Activated T-helper 17 cell treated with anti-CD3 and anti-CD28 coated beads, Interleukin-2, amount 50 U/mL, for 72 hours (primary cell): Measurements from ENCODE around the gene TSEN54. TPM values are rescaled to one million over a fixed set of nuclear protein-coding genes. Genes with fewer than 3 reads are reported as not detected.

Experiments used
- ATAC-seq: fragments of 150-1000 bp; cut with Tn5 transposase; replicated peaks from 2 replicates; pipeline ENCODE4 v1.10.0; 2021; ENCODE audit warnings: mild to moderate bottlenecking, moderate library complexity
- H3K27ac Mint-ChIP-seq: one replicate; pipeline ENCODE4 v1.8.0; 2022; ENCODE audit warnings: mixed read lengths
- H3K27me3 Mint-ChIP-seq: one replicate; pipeline ENCODE4 v1.8.0; 2022; ENCODE audit warnings: mixed read lengths
- H3K36me3 Mint-ChIP-seq: one replicate; pipeline ENCODE4 v1.8.0; 2022; ENCODE audit warnings: low read depth, mild to moderate bottlenecking, mixed read lengths
- H3K4me1 Mint-ChIP-seq: one replicate; pipeline ENCODE4 v1.8.0; 2022; ENCODE audit warnings: mixed read lengths
- H3K4me3 Mint-ChIP-seq: one replicate; pipeline ENCODE4 v1.8.0; 2022; ENCODE audit warnings: mild to moderate bottlenecking, mixed read lengths
- H3K9me3 Mint-ChIP-seq: one replicate; pipeline ENCODE4 v1.8.0; 2022; ENCODE audit warnings: mixed read lengths
- total RNA-seq, 2 donors: library from RNA; stranded (reverse); gene quantifications; one replicate each; pipeline ENCODE4 v1.2.3, GENCODE V29; 2022

TSEN54 gene
- total RNA-seq, 2 donors from 2014 or later: 25.3 to 46.4 TPM

DNA sequence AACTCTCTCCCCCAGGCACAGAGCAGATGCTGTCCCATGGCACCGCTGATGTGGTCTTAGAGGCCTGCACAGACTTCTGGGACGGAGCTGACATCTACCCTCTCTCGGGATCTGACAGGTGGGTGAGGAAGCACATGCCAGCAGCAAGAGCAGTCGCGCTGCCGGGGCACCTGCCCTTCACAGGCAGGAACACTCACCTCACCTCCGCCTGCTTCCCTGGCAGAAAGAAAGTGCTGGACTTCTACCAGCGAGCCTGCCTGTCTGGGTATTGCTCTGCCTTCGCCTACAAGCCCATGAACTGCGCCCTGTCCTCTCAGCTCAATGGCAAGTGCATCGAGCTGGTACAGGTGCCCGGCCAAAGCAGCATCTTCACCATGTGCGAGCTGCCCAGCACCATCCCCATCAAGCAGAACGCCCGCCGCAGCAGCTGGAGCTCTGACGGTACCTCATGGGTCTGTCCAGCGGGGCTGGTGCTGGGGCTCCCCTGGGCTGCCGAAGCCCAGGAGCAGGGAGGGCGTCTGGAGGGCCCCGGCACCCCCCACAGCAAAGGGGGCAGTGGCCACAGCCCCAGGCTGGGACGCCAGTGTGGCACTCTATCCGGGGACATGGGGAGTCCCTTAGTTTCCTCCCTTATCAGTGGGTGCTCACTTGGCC, 22.7 kb upstream of the TSEN54 start:
- no peaks in the 10 kb centered on the region for H3K27me3 Mint-ChIP-seq
- H3K9me3 Mint-ChIP-seq: no peaks in the 10 kb centered on the region
- ATAC-seq: no peak
- no peak overlapping the region for H3K4me3 Mint-ChIP-seq
- no peaks in the 10 kb centered on the region for H3K4me1 Mint-ChIP-seq
- H3K27ac Mint-ChIP-seq: no peak overlapping the region
- peaks cover 21% of the 10 kb centered on the region for H3K36me3 Mint-ChIP-seq

DNA sequence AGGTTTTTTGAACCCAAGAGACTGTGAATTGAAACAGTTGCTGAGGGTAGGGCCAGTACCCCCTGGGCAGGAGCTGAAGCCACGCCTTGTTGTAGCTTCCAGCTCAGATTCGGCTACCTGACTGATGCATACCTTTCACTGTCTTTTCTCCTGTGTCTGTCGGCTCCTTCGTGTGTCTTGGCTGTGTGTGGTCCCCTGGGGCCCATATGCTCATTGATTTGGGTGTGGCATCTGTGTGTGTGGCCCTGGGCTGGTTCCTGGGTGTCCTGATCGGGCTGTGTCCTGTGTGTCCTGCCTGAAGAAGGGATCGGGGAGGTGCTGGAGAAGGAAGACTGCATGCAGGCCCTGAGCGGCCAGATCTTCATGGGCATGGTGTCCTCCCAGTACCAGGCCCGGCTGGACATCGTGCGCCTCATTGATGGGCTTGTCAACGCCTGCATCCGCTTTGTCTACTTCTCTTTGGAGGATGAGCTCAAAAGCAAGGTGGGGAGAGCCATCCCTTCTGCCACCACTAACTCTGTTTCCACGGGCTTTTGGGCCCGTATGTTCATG, 21.9 kb upstream of the TSEN54 start:
- no peaks in the 10 kb centered on the region for H3K9me3 Mint-ChIP-seq
- no peak for ATAC-seq
- H3K4me3 Mint-ChIP-seq: no peak overlapping the region
- no peaks in the 10 kb centered on the region for H3K27me3 Mint-ChIP-seq
- H3K27ac Mint-ChIP-seq: no peak overlapping the region
- peaks cover 21% of the 10 kb centered on the region for H3K36me3 Mint-ChIP-seq
- no peaks in the 10 kb centered on the region for H3K4me1 Mint-ChIP-seq

DNA sequence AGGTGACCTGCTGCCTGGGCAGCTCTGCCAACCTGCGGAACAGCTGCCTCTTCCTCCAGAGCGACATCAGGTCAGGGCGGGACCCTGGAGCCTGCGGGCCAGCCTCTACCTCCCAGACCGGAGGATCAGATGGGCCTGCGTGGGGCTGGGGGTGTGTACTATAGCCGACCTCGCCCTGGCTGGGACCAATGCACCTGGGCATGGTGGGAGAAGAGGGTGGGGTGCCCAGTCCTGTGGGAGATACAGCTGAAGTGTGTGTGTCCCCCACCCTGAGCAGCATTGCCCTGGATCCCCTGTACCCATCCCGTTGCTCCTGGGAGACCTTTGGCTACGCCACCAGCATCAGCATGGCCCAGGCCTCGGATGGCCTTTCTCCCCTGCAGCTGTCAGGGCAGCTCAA, 20.3 kb upstream of the TSEN54 start:
- Mint-ChIP-seq H3K4me1 (no peaks in the 10 kb centered on the region), H3K4me3 (no peak overlapping the region), H3K27me3 (no peaks in the 10 kb centered on the region), H3K9me3 (no peaks in the 10 kb centered on the region), H3K36me3 (peaks cover 21% of the 10 kb centered on the region), H3K27ac (no peak overlapping the region)
- no peak for ATAC-seq

- Mint-ChIP-seq H3K27me3 (no peaks in the 10 kb centered on the region), H3K9me3 (no peaks in the 10 kb centered on the region), H3K36me3 (peaks cover 13% of the 10 kb centered on the region), H3K4me3 (no peak overlapping the region), H3K27ac (no peak overlapping the region), H3K4me1 (no peaks in the 10 kb centered on the region)
- no peak for ATAC-seq
Measured at GRCh38 chr17:75498039-75498725, 18.1 kb upstream of the TSEN54 start.

DNA sequence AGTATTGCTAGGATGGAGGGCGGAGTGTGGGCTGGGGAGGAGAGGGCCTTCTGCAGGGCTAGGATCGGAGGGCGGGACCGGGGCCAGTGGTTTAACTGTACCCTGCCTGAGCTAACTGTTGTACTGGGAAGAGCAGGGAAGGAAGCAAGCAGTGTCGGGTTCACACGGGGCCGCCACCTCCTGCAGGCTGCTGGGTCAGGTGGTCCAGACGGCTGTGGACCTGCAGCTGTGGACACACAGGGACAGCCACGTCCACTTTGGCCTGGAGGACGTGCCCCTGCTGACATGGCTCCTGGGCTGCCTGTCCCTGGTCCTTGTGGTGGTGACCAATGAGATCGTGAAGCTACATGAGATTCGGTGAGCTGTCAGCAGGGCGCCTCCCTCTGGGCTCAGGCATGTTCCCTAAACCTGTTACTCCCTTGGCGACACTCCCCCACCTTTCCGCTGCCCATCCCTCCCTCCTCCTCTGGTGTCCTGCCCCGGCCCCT, 17.6 kb upstream of the TSEN54 start:
- H3K27ac Mint-ChIP-seq: no peak overlapping the region
- ATAC-seq: no peak
- H3K27me3 Mint-ChIP-seq: no peaks in the 10 kb centered on the region
- H3K36me3 Mint-ChIP-seq: peaks cover 11% of the 10 kb centered on the region
- H3K9me3 Mint-ChIP-seq: no peaks in the 10 kb centered on the region
- no peaks in the 10 kb centered on the region for H3K4me1 Mint-ChIP-seq
- no peak overlapping the region for H3K4me3 Mint-ChIP-seq

DNA sequence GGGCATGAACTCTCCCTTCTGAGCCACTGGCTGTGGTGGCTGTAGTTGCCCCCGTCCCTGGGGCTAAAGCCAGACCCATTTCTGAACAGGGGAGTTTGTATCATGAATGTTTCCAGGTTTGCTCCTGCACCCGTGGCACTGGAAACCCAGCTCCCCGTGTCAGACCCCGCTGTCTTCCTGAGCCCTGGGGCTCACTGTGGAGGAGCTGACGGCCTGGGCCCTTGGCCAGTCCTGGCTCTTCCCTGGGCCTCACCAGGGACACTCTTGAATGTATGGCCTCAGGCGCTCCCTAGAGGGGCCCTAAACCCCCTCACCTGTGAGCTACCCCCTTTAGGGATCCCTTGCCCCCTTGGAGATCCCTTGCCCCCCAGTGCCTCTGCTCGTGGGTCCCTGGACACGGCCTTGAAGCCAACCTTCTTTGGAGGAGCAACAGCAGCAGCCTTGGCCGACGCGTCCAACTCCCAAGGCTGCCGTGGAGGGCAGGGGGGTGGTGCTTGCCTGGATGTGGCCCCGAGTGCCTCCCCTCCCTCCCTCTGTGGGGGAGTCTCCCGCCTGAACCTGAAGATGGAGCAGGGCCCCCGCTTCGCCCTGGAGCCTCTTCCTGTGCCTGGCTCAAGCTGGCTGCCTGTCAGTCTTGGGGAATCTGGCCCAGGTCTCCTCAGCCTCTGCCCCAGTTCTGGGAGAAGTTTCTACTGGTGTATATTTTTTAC, 16.9 kb upstream of the TSEN54 start:
- Mint-ChIP-seq H3K27me3 (no peaks in the 10 kb centered on the region), H3K4me1 (no peaks in the 10 kb centered on the region), H3K9me3 (no peaks in the 10 kb centered on the region), H3K36me3 (peaks cover 11% of the 10 kb centered on the region), H3K27ac (no peak overlapping the region), H3K4me3 (no peak overlapping the region)
- no peak for ATAC-seq

DNA sequence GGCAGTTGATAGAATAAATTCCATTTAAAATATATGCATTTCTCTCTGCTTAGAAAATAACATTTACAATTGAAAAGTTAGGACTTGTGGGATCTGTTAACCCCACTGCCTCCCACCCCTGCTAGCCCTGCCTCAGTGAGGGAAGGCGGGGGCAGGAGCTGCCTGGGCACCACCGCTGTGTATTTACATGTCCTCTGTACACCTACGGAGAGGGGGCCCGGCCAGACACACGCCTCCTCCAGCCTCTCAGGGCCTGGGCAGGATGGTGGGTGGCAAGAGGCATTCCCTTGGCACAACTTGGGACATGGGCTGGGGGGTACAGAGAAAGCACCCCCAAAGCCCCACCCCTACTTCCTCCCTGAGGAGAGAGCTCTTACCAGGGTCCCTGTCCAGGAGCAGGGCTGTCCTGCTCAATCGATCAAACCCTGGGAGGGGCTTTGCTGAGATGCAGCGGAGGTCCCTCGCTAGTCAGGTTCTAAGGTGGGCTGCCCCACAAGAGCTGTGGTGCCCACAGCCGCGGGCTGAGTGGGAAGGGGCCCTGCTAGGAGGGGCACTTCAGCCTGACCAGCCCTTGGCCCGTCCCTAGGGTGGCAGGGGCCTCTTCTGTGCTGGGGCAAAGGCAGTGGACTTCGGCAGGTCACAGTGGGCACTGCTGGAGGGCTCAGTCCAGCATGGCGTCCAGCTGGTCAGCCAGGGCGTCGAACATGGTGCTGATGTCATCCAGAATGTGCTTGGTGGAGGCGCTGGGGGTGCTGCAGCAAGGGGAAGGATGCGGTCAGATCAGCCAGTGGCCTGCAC, 15.7 kb upstream of the TSEN54 start:
- H3K36me3 Mint-ChIP-seq: peaks cover 11% of the 10 kb centered on the region
- no peaks in the 10 kb centered on the region for H3K9me3 Mint-ChIP-seq
- no peak overlapping the region for H3K27ac Mint-ChIP-seq
- no peaks in the 10 kb centered on the region for H3K4me1 Mint-ChIP-seq
- no peaks in the 10 kb centered on the region for H3K27me3 Mint-ChIP-seq
- no peak for ATAC-seq
- H3K4me3 Mint-ChIP-seq: no peak overlapping the region

DNA sequence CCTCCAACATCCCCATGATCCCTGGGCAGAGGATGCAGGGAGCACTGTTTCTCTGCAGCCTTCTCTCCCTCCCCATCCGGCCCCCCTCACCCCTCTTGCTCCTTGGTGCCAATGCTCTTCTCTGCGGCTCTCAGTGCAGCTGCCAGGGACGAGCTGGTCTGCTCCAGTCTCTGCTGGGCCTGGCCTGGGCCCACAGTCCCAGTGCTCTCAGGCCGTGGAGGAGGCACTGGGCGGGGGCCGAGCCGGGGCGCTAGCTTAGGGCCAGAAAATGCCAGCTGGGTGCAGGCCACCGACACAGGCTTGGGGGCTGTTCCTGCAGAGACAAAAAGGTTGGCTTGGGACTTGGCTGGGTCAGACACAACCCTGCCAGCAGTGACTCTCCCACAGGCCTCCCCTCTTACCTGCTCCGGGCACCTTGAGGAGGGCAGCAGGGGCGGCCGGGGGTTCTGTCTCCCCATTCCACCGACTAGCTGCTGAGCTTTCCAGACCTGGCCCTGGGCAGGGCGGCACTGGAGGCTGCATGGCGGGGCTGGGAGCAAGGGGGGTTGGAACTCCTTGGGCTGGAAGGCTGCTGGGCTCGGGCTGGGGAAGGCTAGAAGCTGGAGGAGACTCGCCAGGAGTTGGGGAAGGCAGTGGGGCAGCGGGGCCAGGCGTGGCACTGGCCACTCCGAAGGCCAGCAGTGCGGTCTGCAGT, 14.8 kb upstream of the TSEN54 start:
- no peaks in the 10 kb centered on the region for H3K4me1 Mint-ChIP-seq
- no peak overlapping the region for H3K4me3 Mint-ChIP-seq

GRCh38 chr17:75502072-75502720, 14.1 kb upstream of the TSEN54 start:
- Mint-ChIP-seq H3K4me3 (no peak overlapping the region), H3K9me3 (no peaks in the 10 kb centered on the region), H3K27me3 (no peaks in the 10 kb centered on the region), H3K27ac (no peak overlapping the region), H3K4me1 (no peaks in the 10 kb centered on the region), H3K36me3 (peaks cover 6% of the 10 kb centered on the region)
- no peak for ATAC-seq

More for the DNA sequence above, 14.8 kb upstream of the TSEN54 start:
- no peaks in the 10 kb centered on the region for H3K27me3 Mint-ChIP-seq
- ATAC-seq: no peak
- no peaks in the 10 kb centered on the region for H3K9me3 Mint-ChIP-seq
- H3K27ac Mint-ChIP-seq: no peak overlapping the region
- H3K36me3 Mint-ChIP-seq: peaks cover 6% of the 10 kb centered on the region

DNA sequence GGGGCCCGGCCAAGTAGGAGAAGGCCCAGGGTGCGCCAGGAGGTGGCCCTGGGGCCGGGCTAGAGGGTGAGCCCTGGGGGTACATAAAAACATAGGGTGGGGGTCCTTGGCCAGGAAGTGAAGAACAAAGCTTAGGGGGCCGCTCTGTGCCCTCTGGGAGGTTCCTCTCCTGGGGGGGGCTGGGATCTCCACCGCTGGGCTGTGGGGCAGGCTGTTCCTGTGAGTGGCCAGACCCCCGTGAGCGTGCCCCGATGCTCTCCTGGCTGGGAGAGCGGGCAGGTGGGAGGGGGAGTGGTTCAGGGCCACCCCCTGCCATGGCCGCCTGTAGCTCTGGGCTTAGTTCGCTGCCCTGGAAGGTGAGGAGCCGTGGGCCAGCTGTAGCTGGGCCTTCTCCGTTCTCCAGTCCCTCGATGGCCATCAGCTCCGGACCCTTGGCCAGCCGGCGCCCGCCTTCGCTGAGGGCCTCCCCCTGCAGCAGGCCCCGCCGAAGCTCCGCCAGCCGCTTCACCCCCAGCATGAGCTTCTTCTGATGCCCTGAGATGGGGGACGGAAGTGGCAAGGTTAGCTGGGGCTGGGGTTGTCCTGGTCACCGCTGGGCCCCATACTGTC, 13.5 kb upstream of the TSEN54 start:
- H3K4me1 Mint-ChIP-seq: no peaks in the 10 kb centered on the region

GRCh38 chr17:75503337-75503950, 12.9 kb upstream of the TSEN54 start:
- Mint-ChIP-seq H3K27me3 (no peaks in the 10 kb centered on the region), H3K27ac (no peak overlapping the region)
- no peak for ATAC-seq

More for the DNA sequence above, 13.5 kb upstream of the TSEN54 start:
- H3K9me3 Mint-ChIP-seq: no peaks in the 10 kb centered on the region
- ATAC-seq: no peak
- H3K4me3 Mint-ChIP-seq: no peak overlapping the region
- no peaks in the 10 kb centered on the region for H3K27me3 Mint-ChIP-seq
- H3K36me3 Mint-ChIP-seq: peaks cover under 1% of the 10 kb centered on the region
- H3K27ac Mint-ChIP-seq: no peak overlapping the region

DNA sequence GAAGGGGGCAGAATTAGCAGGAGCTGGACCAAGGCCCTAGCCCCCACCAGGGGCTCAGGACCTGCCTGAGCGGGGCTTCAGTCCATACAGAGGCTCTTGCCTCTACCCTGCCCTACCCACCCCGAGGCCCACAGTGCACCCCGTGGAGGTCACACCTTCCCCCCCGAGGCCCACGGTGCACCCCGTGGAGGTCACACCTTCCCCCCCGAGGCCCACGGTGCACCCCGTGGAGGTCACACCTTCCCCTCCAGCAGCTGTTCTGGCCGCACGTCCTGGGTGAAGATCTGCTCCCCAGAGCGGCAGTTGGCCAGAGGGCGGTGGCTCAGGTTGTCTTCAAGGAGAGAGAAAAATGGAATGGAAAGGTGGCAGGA, 12.4 kb upstream of the TSEN54 start:
- Mint-ChIP-seq H3K9me3 (no peaks in the 10 kb centered on the region), H3K27ac (no peak overlapping the region), H3K4me1 (no peaks in the 10 kb centered on the region), H3K4me3 (no peak overlapping the region), H3K27me3 (no peaks in the 10 kb centered on the region), H3K36me3 (no peaks in the 10 kb centered on the region)
- ATAC-seq: no peak

More at GRCh38 chr17:75503337-75503950, 12.9 kb upstream of the TSEN54 start:
- no peaks in the 10 kb centered on the region for H3K9me3 Mint-ChIP-seq
- H3K36me3 Mint-ChIP-seq: no peaks in the 10 kb centered on the region
- no peak overlapping the region for H3K4me3 Mint-ChIP-seq
- H3K4me1 Mint-ChIP-seq: no peaks in the 10 kb centered on the region
